Measurements from ENCODE around the gene DHX38. TPM values are rescaled to one million over a fixed set of nuclear protein-coding genes. Genes with fewer than 3 reads are reported as not detected.

The DHX38 gene
- total RNA-seq, 1 donor from 2014 or later: 31.6 TPM

DNA sequence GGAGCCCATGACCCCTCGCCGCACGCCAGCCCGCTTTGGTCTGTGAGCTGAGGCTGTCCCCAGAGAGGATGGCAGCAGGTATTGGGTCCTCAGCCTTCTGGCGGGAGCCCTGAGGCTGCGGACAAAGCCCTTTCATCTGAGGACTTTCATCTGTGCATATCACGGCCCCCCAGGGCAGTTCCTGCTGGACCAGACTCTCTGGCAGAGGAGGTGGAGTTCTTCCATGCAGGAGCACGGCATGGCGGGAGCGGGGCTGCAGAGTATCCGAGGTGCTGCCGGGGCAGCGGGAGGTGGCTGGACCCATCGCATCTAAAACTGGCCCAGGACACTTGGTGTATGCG lies 18.8 kb downstream of the DHX38 start:
- no peak for TF ChIP-seq EZH2phosphoT487 (IDR thresholded peaks at IDR 0.05)
- TF ChIP-seq, protein P1, sequence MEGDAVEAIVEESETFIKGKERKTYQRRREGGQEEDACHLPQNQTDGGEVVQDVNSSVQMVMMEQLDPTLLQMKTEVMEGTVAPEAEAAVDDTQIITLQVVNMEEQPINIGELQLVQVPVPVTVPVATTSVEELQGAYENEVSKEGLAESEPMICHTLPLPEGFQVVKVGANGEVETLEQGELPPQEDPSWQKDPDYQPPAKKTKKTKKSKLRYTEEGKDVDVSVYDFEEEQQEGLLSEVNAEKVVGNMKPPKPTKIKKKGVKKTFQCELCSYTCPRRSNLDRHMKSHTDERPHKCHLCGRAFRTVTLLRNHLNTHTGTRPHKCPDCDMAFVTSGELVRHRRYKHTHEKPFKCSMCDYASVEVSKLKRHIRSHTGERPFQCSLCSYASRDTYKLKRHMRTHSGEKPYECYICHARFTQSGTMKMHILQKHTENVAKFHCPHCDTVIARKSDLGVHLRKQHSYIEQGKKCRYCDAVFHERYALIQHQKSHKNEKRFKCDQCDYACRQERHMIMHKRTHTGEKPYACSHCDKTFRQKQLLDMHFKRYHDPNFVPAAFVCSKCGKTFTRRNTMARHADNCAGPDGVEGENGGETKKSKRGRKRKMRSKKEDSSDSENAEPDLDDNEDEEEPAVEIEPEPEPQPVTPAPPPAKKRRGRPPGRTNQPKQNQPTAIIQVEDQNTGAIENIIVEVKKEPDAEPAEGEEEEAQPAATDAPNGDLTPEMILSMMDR (IDR thresholded peaks at IDR 0.05): no peak
- no peak for TF ChIP-seq EZH2 (IDR thresholded peaks at IDR 0.05)
- H3F3A ChIP-seq (ENCODE audit: low read depth): no peaks in the 10 kb centered on the region
- no peaks in the 10 kb centered on the region for H4K20me1 ChIP-seq (ENCODE audit: low read depth)
- no peaks in the 10 kb centered on the region for H3K36me3 ChIP-seq
- H2AFZ ChIP-seq (replicated peaks): no peak overlapping the region
- H3K27ac ChIP-seq: peak overlapping the region; percentile 37
- Mint-ChIP-seq H3K4me3 (no peak overlapping the region), H3K9me3 (no peaks in the 10 kb centered on the region), H3K36me3 (peaks cover 33% of the 10 kb centered on the region), H3K4me1 (peaks cover 11% of the 10 kb centered on the region), H3K27me3 (ENCODE audit: insufficient read depth, low read depth) (no peaks in the 10 kb centered on the region), H3K27ac (no peak overlapping the region)
- H3K4me3 ChIP-seq: no peak overlapping the region
- no peaks in the 10 kb centered on the region for H3K79me2 ChIP-seq (ENCODE audit: low read depth)
- H3K27me3 ChIP-seq: no peaks in the 10 kb centered on the region
- H3K4me1 ChIP-seq: no peaks in the 10 kb centered on the region
- no peak overlapping the region for H3K9ac ChIP-seq
- no peaks in the 10 kb centered on the region for H3K9me3 ChIP-seq (ENCODE audit: low read depth)
- no peak overlapping the region for H3K4me2 ChIP-seq
- DNase-seq (ENCODE audit: low spot score): no peak

DNA sequence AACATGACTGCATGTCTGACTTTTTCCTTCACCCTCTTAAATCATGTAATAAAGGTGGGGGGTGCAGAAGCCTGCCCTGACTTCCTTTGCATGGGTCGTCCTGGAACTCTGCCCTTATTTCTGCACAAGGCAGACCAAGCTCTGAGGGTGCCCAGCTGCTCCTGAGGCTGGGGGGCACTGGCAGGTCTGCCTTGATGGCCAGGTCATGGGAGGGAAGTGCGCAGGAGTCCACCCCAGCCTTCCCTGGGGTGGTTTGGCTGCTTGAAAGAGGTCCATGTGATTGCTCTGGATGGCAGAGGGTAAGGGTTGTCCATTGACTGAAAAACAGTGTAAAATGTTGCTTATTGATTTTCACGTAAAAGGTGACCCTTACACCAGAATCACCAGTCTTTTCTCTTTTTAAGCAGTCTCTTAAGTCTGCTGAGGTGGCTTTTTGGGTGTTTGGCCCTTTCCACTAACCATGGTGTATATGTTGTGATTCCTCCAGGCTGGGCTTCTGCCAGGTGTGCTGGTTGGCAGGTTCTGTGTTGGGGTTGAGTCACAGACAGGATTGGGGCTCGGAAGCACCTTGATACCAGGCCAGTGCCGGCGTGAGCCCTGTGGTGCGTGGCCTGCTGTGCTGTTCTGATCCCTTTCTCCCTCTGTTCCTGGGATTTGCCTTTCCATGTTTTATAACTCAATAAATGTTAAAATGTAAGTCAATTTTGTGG lies 19.4 kb downstream of the DHX38 start:
- Histone ChIP-seq H3K9ac (no peak overlapping the region), H3K4me2 (no peak overlapping the region), H3K4me3 (no peak overlapping the region), H3K27me3 (no peaks in the 10 kb centered on the region), H3K9me3 (ENCODE audit: low read depth) (no peaks in the 10 kb centered on the region), H3K79me2 (ENCODE audit: low read depth) (no peaks in the 10 kb centered on the region), H3K36me3 (no peaks in the 10 kb centered on the region), H3F3A (ENCODE audit: low read depth) (no peaks in the 10 kb centered on the region), H3K27ac (no peak overlapping the region), H3K4me1 (no peaks in the 10 kb centered on the region), H4K20me1 (ENCODE audit: low read depth) (no peaks in the 10 kb centered on the region), H2AFZ (replicated peaks) (no peak overlapping the region)
- Mint-ChIP-seq H3K9me3 (no peaks in the 10 kb centered on the region), H3K27me3 (ENCODE audit: insufficient read depth, low read depth) (no peaks in the 10 kb centered on the region), H3K4me1 (peaks cover 11% of the 10 kb centered on the region), H3K4me3 (no peak overlapping the region), H3K36me3 (peaks cover 28% of the 10 kb centered on the region), H3K27ac (peak overlapping the region; percentile 29)
- no peak for TF ChIP-seq EZH2 (IDR thresholded peaks at IDR 0.05)
- no peak for TF ChIP-seq EZH2phosphoT487 (IDR thresholded peaks at IDR 0.05)
- TF ChIP-seq, protein P1 (IDR thresholded peaks at IDR 0.05): no peak
- no peak for DNase-seq (ENCODE audit: low spot score)

DNA sequence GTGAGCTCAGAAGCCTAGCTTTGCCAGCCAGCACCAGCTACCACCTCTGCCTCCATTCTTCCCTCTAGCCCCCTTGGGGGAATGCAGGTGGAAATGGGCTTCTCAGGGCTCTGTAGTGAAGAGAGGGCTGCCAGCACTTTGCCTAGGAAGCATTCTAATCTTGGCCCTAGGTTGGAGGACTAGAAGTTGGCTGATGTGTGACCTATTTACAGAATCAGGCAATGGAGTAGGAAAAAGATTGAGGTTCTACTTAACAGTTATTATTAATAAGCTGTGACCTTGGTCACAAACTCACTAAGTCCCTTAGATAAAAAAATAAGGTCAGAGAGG lies 19.9 kb downstream of the DHX38 start:
- Mint-ChIP-seq H3K9me3 (no peaks in the 10 kb centered on the region), H3K27ac (no peak overlapping the region), H3K4me3 (no peak overlapping the region), H3K27me3 (ENCODE audit: insufficient read depth, low read depth) (no peaks in the 10 kb centered on the region), H3K4me1 (peaks cover 11% of the 10 kb centered on the region), H3K36me3 (peaks cover 26% of the 10 kb centered on the region)
- Histone ChIP-seq H3K36me3 (no peaks in the 10 kb centered on the region), H3K4me2 (no peak overlapping the region), H3K79me2 (ENCODE audit: low read depth) (no peaks in the 10 kb centered on the region), H3K27ac (no peak overlapping the region), H3K27me3 (no peaks in the 10 kb centered on the region), H3K9me3 (ENCODE audit: low read depth) (no peaks in the 10 kb centered on the region), H3F3A (ENCODE audit: low read depth) (no peaks in the 10 kb centered on the region), H4K20me1 (ENCODE audit: low read depth) (no peaks in the 10 kb centered on the region), H3K4me3 (no peak overlapping the region), H3K9ac (no peak overlapping the region), H2AFZ (replicated peaks) (no peak overlapping the region), H3K4me1 (no peaks in the 10 kb centered on the region)
- TF ChIP-seq, protein P1 (IDR thresholded peaks at IDR 0.05): no peak
- no peak for TF ChIP-seq EZH2phosphoT487 (IDR thresholded peaks at IDR 0.05)
- TF ChIP-seq EZH2 (IDR thresholded peaks at IDR 0.05): no peak
- DNase-seq (ENCODE audit: low spot score): no peak

All from neural progenitor cell (in vitro differentiated cells).